Mucosa of descending colon (tissue), 3 donors: ENCODE measurements around the gene TMEM35A. TPM values are rescaled to one million over a fixed set of nuclear protein-coding genes. Genes with fewer than 3 reads are reported as not detected.

Experiments used
- ATAC-seq: fragments of 200-7000 bp; cut with Tn5 transposase; one replicate; pipeline ENCODE4 v1.9.1; 2020; ENCODE audit warnings: mild to moderate bottlenecking, moderate library complexity
- DNase-seq, 3 donors: peaks; one replicate each; pipeline ENCODE4 v3.0.0-alpha.2; 2020
- H3K36me3 ChIP-seq: fragments of 200-600 bp; one replicate; pipeline ENCODE4 v1.8.0; 2021; ENCODE audit warnings: low read depth, mild to moderate bottlenecking
- H3K4me1 ChIP-seq: fragments of 200-600 bp; one replicate; pipeline ENCODE4 v1.8.0; 2021; ENCODE audit warnings: low read depth, mild to moderate bottlenecking
- H3K4me3 ChIP-seq: fragments of 200-600 bp; one replicate; pipeline ENCODE4 v1.8.0; 2021; ENCODE audit warnings: mild to moderate bottlenecking
- H3K9me3 ChIP-seq: fragments of 200-600 bp; one replicate; pipeline ENCODE4 v1.8.0; 2021; ENCODE audit warnings: mild to moderate bottlenecking
- intact Hi-C, 2 donors: fragments of 100-400 bp; cut with DNase I in 1 of 2; cut with micrococcal nuclease in 1 of 2; formaldehyde crosslinking; loops; one replicate each; pipeline versions ENCODE4 v1.11.0 to v1.11.1; 2022; cut with DNase I, micrococcal nuclease
- total RNA-seq, 3 donors: library from RNA; stranded (reverse); fragmentation: NEBNext Ultra II Directional in 2 of 3; extraction: Animal tissue kit (Norgen Biotek cat#: 25700) in 2 of 3; gene quantifications; one replicate each; pipeline versions ENCODE4 v1.2.1 to v1.2.4, GENCODE V29; 2021 to 2023
- TF ChIP-seq, protein P1 (sequence below): fragments of 200-600 bp; IDR thresholded peaks from one replicate; pipeline ENCODE4 v1.8.0; 2022; ENCODE audit warnings: antibody characterized with exemption, mild to moderate bottlenecking
- donor health status: DM: no; HTN: no; CAD: no; lungs with moderate emphysema.
- donor health status: DM: no; HTN: no; CAD: no.
- donor health status: DM: no; HTN: yes; CAD: no.

Gene TMEM35A
- total RNA-seq, 3 donors from 2014 or later = 1.4 to 40.6 (median 3.0) TPM

DNA sequence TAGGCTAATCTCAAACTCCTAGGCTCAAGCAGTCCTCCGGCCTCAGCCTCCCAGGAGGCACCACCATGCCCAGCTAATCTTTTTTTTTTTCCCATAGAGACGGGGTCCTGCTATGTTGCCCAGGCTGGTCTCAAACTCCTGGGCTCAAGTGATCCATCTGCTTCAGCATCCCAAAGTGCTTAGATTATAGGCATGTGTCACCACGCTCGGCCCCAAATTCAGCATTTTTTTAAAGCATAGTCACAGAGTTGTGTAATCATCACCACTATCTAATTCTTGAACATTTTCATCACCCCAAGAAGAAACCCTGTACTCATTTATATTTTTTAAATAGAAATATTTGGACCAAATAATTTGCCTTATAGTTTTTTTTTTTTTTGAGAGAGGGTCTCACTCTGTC lies 29.6 kb downstream of the TMEM35A start:
- Histone ChIP-seq H3K36me3 (no peaks in the 10 kb centered on the region), H3K9me3 (no peaks in the 10 kb centered on the region), H3K4me1 (no peaks in the 10 kb centered on the region), H3K4me3 (no peak overlapping the region)
- intact Hi-C loops = no loop called here
- DNase-seq (no peak), ATAC-seq (no peak)
- TF ChIP-seq, protein P1, sequence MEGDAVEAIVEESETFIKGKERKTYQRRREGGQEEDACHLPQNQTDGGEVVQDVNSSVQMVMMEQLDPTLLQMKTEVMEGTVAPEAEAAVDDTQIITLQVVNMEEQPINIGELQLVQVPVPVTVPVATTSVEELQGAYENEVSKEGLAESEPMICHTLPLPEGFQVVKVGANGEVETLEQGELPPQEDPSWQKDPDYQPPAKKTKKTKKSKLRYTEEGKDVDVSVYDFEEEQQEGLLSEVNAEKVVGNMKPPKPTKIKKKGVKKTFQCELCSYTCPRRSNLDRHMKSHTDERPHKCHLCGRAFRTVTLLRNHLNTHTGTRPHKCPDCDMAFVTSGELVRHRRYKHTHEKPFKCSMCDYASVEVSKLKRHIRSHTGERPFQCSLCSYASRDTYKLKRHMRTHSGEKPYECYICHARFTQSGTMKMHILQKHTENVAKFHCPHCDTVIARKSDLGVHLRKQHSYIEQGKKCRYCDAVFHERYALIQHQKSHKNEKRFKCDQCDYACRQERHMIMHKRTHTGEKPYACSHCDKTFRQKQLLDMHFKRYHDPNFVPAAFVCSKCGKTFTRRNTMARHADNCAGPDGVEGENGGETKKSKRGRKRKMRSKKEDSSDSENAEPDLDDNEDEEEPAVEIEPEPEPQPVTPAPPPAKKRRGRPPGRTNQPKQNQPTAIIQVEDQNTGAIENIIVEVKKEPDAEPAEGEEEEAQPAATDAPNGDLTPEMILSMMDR = no peak

DNA sequence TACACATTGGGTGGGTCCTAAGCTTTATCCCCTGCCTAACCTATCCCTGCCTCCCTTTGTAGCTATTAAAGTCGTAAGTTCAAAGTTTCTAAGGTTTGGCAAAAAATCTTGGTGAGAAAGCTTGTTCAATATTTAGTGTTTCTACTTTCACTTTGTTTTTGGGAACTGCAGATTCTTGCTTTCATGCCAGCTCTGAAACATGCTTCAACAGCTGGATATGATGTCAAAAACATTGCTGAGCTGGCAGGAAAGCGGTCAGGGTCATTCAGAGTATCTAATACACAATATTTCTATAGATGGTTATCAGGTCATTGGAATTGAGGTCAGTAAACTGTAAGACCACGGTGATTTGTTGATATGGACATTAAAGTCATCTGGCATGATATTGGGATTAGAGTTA lies 39.0 kb downstream of the TMEM35A start:
- H3K4me1 ChIP-seq = no peaks in the 10 kb centered on the region
- intact Hi-C loops = no loop called here
- H3K9me3 ChIP-seq = no peaks in the 10 kb centered on the region
- TF ChIP-seq, protein P1 = no peak
- ATAC-seq (no peak), DNase-seq (no peak)
- H3K36me3 ChIP-seq = no peaks in the 10 kb centered on the region
- H3K4me3 ChIP-seq = no peak overlapping the region

DNA sequence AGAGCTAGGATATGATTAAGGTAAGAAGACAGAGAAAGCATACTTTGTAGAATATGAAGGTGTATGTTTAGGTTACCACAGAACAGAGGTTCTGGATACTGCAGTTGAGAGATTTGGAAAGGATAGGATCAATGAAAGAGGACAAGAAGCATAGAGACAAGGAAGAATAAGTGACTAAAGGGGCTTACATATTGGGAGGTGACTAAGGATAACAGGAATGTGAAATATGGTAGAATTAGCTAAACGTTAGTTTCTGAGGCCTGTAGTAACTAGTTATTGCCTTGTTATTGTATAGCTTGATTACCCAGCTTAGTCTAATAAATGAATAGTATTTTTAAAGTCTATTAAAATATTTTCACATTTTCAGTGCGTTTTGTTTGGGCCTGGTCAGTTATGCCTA lies 57.6 kb downstream of the TMEM35A start:
- no peaks in the 10 kb centered on the region for H3K36me3 ChIP-seq
- TF ChIP-seq, protein P1 = no peak
- H3K4me1 ChIP-seq = no peaks in the 10 kb centered on the region
- H3K4me3 ChIP-seq = no peak overlapping the region
- H3K9me3 ChIP-seq = no peaks in the 10 kb centered on the region
- ATAC-seq (no peak), DNase-seq (no peak)
- intact Hi-C loops = no loop called here

Other genes with a start within 250 kb of the TMEM35A start
- gene NOX1, start 204.5 kb upstream of the TMEM35A start, total RNA-seq = 100 to 1,000 TPM in 1 of 3 donors, 10 to 100 TPM in 2; 27.8 to 109 (median 96.7) TPM
- gene XKRX, start 150.0 kb upstream of the TMEM35A start, total RNA-seq = 1 to 10 TPM in 2 of 3 donors, under 1 TPM in 1; 0.73 to 3.4 (median 3.3) TPM
- not detected for gene ARL13A, start 109.2 kb upstream of the TMEM35A start, total RNA-seq
- 10 to 100 TPM; 21.9 to 29.4 (median 26.7) TPM for gene TRMT2B, start 26.8 kb upstream of the TMEM35A start, total RNA-seq
- gene CENPI, start 19.3 kb downstream of the TMEM35A start, total RNA-seq = 1 to 10 TPM; 2.2 to 6.9 (median 2.8) TPM
- 1 to 10 TPM in 1 of 3 donors, under 1 TPM in 2; 0.23 to 6.0 (median 0.70) TPM for gene DRP2, start 140.9 kb downstream of the TMEM35A start, total RNA-seq
- under 1 TPM in 2 of 3 donors, not detected in 1; 0.29 to 0.41 TPM for gene TAF7L, start 212.5 kb downstream of the TMEM35A start, total RNA-seq